ENCODE measurements around the gene BARHL1. TPM values are rescaled to one million over a fixed set of nuclear protein-coding genes. Genes with fewer than 3 reads are reported as not detected.

BARHL1 gene
- total RNA-seq, 2 donors from 2014 or later = not detected

- Histone ChIP-seq H3K9me3 (no peaks in the 10 kb centered on the region), H3K36me3 (no peaks in the 10 kb centered on the region), H3K27ac (no peak overlapping the region), H3K4me3 (no peak overlapping the region), H3K27me3 (replicated peaks; ENCODE audit: insufficient read depth) (no peaks in the 10 kb centered on the region), H3K4me1 (ENCODE audit: control insufficient read depth in 1 of 2, low read depth in 2 of 2) (no peaks in the 10 kb centered on the region)
- peak; percentile 11 for TF ChIP-seq CTCF (IDR thresholded peaks at IDR 0.05)
- ATAC-seq (ENCODE audit: insufficient number of reproducible peaks, low FRiP score, low read depth) (no peak), DNase-seq (ENCODE audit: low spot score) (no peak)
Observed at GRCh38 chr9:132575005-132575609, 7.3 kb upstream of the BARHL1 start.

- no peaks in the 10 kb centered on the region for H3K4me1 ChIP-seq (ENCODE audit: control insufficient read depth in 1 of 2, low read depth in 2 of 2)
- H3K4me3 ChIP-seq = no peak overlapping the region
- H3K9me3 ChIP-seq = no peaks in the 10 kb centered on the region
- ATAC-seq (ENCODE audit: insufficient number of reproducible peaks, low FRiP score, low read depth) (no peak), DNase-seq (ENCODE audit: low spot score) (no peak)
- H3K36me3 ChIP-seq = no peaks in the 10 kb centered on the region
- TF ChIP-seq CTCF (IDR thresholded peaks at IDR 0.05) = no peak
- H3K27me3 ChIP-seq (replicated peaks; ENCODE audit: insufficient read depth) = no peaks in the 10 kb centered on the region
- H3K27ac ChIP-seq = no peak overlapping the region
Observed at GRCh38 chr9:132575811-132576210, 6.6 kb upstream of the BARHL1 start.

GRCh38 chr9:132577119-132577518, 5.3 kb upstream of the BARHL1 start:
- no peaks in the 10 kb centered on the region for H3K36me3 ChIP-seq
- peaks cover 5 to 6% of the 10 kb centered on the region in 2 donors for H3K4me1 ChIP-seq (ENCODE audit: control insufficient read depth in 1 of 2, low read depth in 2 of 2)
- H3K27ac ChIP-seq = no peak overlapping the region
- no peak overlapping the region for H3K4me3 ChIP-seq
- H3K27me3 ChIP-seq (replicated peaks; ENCODE audit: insufficient read depth) = peaks cover 5% of the 10 kb centered on the region
- DNase-seq (ENCODE audit: low spot score) = no peak
- TF ChIP-seq CTCF (IDR thresholded peaks at IDR 0.05) = no peak
- H3K9me3 ChIP-seq = no peaks in the 10 kb centered on the region
- ATAC-seq (ENCODE audit: insufficient number of reproducible peaks, low FRiP score, low read depth) = no peak

- no peak for TF ChIP-seq CTCF (IDR thresholded peaks at IDR 0.05)
- peaks cover 12% of the 10 kb centered on the region for H3K27me3 ChIP-seq (replicated peaks; ENCODE audit: insufficient read depth)
- DNase-seq (ENCODE audit: low spot score) (no peak), ATAC-seq (ENCODE audit: insufficient number of reproducible peaks, low FRiP score, low read depth) (no peak)
- no peak overlapping the region for H3K4me3 ChIP-seq
- no peaks in the 10 kb centered on the region for H3K9me3 ChIP-seq
- H3K27ac ChIP-seq = no peak overlapping the region
- peaks cover 5 to 6% of the 10 kb centered on the region in 2 donors for H3K4me1 ChIP-seq (ENCODE audit: control insufficient read depth in 1 of 2, low read depth in 2 of 2)
- H3K36me3 ChIP-seq = no peaks in the 10 kb centered on the region
Observed at GRCh38 chr9:132578367-132578932, 4.0 kb upstream of the BARHL1 start.

- DNase-seq (ENCODE audit: low spot score) (no peak), ATAC-seq (ENCODE audit: insufficient number of reproducible peaks, low FRiP score, low read depth) (no peak)
- no peak for TF ChIP-seq CTCF (IDR thresholded peaks at IDR 0.05)
- Histone ChIP-seq H3K4me1 (ENCODE audit: control insufficient read depth in 1 of 2, low read depth in 2 of 2) (peaks cover 5 to 6% of the 10 kb centered on the region in 2 donors), H3K4me3 (no peak overlapping the region), H3K9me3 (no peaks in the 10 kb centered on the region), H3K27me3 (replicated peaks; ENCODE audit: insufficient read depth) (peaks cover 18% of the 10 kb centered on the region), H3K27ac (no peak overlapping the region), H3K36me3 (no peaks in the 10 kb centered on the region)
Observed at GRCh38 chr9:132579427-132579798, 3.0 kb upstream of the BARHL1 start.

Data from thoracic aorta (tissue), 2 donors.